Omental fat pad (tissue), 4 donors: ENCODE results near the gene CFAP206. TPM values are rescaled to one million over a fixed set of nuclear protein-coding genes. Genes with fewer than 3 reads are reported as not detected.
A peak's percentile ranks its signal among the peaks of the same experiment; 100 is the strongest.

Experiments used
- ATAC-seq: fragments of 150-250 bp; one replicate; pipeline ENCODE4 v1.9.1; 2016; ENCODE audit warnings: mild to moderate bottlenecking, moderate library complexity; ENCODE audit not compliant: low FRiP score
- DNase-seq: peaks from one replicate; pipeline ENCODE4 v3.0.0-alpha.2; 2019; ENCODE audit warnings: low spot score
- total RNA-seq, 4 donors: library from RNA; depleted of rRNA; stranded (reverse); fragments of >200 nt; gene quantifications; one replicate each; pipeline ENCODE4 v1.1.0, GENCODE V29; 2016
- TF ChIP-seq, protein P1 (sequence below), 3 donors: fragments of 450-650 bp; IDR thresholded peaks; one replicate each; pipeline ENCODE4 v1.5.1; 2016 to 2017; ENCODE audit warnings: antibody characterized with exemption in 3 of 3, mild to moderate bottlenecking in 3 of 3, moderate library complexity in 2 of 3

The CFAP206 gene
- total RNA-seq, 4 donors from 2014 or later: 0.37 TPM; not detected in 3

- TF ChIP-seq, protein P1, sequence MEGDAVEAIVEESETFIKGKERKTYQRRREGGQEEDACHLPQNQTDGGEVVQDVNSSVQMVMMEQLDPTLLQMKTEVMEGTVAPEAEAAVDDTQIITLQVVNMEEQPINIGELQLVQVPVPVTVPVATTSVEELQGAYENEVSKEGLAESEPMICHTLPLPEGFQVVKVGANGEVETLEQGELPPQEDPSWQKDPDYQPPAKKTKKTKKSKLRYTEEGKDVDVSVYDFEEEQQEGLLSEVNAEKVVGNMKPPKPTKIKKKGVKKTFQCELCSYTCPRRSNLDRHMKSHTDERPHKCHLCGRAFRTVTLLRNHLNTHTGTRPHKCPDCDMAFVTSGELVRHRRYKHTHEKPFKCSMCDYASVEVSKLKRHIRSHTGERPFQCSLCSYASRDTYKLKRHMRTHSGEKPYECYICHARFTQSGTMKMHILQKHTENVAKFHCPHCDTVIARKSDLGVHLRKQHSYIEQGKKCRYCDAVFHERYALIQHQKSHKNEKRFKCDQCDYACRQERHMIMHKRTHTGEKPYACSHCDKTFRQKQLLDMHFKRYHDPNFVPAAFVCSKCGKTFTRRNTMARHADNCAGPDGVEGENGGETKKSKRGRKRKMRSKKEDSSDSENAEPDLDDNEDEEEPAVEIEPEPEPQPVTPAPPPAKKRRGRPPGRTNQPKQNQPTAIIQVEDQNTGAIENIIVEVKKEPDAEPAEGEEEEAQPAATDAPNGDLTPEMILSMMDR (IDR thresholded peaks at IDR 0.05): no peak
- no peak for ATAC-seq
Measured at GRCh38 chr6:87376643-87377042, 31.1 kb upstream of the CFAP206 start.

GRCh38 chr6:87378947-87379346 lies 28.8 kb upstream of the CFAP206 start:
- ATAC-seq (no peak), DNase-seq (no peak)

More at GRCh38 chr6:87376643-87377042, 31.1 kb upstream of the CFAP206 start:
- no peak for DNase-seq

GRCh38 chr6:87382861-87383260 lies 24.9 kb upstream of the CFAP206 start:
- no peak for ATAC-seq
- TF ChIP-seq, protein P1 (IDR thresholded peaks at IDR 0.05): no peak
- no peak for DNase-seq

More at GRCh38 chr6:87378947-87379346, 28.8 kb upstream of the CFAP206 start:
- TF ChIP-seq, protein P1 (IDR thresholded peaks at IDR 0.05): no peak

DNA sequence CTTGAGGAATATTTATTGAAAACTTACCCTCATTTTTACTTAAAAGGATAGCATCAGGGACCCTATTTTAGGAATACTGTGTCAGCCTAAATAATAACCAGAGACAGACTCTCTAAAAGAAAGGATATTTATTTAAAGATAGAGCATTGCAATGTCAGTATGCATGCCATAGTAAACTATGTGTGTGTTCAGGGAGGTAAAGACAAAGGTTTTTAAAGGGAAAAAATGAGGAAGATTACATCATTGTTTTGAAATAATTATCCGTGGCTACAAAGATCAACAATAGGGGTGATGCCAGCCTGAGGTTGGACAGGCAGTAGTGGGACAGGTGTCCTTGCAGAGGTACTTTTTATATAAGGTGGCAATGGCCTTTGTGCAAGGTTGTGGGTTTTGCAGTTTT lies 23.7 kb upstream of the CFAP206 start:
- ATAC-seq: no peak
- TF ChIP-seq, protein P1 (IDR thresholded peaks at IDR 0.05): no peak

DNA sequence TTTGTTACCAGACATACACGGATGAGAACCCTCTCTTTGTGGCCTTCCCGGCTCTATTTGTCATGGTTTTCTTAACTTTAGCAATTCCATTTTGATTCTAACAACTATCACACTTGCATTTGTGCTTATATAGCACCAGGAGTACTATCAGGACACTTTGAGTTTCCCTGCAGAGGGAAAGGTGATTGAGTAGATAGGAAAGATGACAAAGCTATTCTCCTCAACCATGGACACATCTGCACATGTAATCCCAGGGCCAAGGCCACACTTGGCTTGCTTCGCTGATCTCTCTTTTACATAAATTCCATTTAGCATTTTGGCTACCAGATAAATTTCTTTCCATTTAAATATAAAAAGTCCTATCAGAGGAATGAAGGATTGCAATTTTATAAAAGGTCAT lies 23.3 kb upstream of the CFAP206 start:
- DNase-seq (no peak), ATAC-seq (no peak)
- TF ChIP-seq, protein P1 (IDR thresholded peaks at IDR 0.05): no peak

More for the DNA sequence above, 23.7 kb upstream of the CFAP206 start:
- DNase-seq: no peak

- ATAC-seq: no peak
- TF ChIP-seq, protein P1 (IDR thresholded peaks at IDR 0.05): no peak
- no peak for DNase-seq
Measured at GRCh38 chr6:87391334-87391733, 16.4 kb upstream of the CFAP206 start.

GRCh38 chr6:87393026-87393622 lies 14.6 kb upstream of the CFAP206 start:
- DNase-seq (no peak), ATAC-seq (peak; percentile 75)
- TF ChIP-seq, protein P1 (IDR thresholded peaks at IDR 0.05): peak in 1 of 3 donors; percentile 8
